IPS DF 6.9 (cell line): ENCODE data around the gene PARD3.

ENCODE experiments used
- DNase-seq: peaks from one replicate; pipeline ENCODE4 v3.0.0-alpha.2; 2013; ENCODE audit warnings: low read depth, low spot score
- H3K27ac ChIP-seq: one replicate; pipeline ENCODE4 v1.5.1; 2013; ENCODE audit warnings: low read length, control low read depth
- H3K27me3 ChIP-seq: 2 replicates; pipeline ENCODE4 v1.6.1; 2013; ENCODE audit warnings: mild to moderate bottlenecking, low read length; ENCODE audit not compliant: control insufficient read depth, insufficient read depth
- H3K36me3 ChIP-seq: 2 replicates; pipeline ENCODE4 v1.6.1; 2013; ENCODE audit warnings: low read length; ENCODE audit not compliant: control insufficient read depth, insufficient read depth
- H3K4me1 ChIP-seq: 2 replicates; pipeline ENCODE4 v1.6.1; 2013; ENCODE audit warnings: low read length; ENCODE audit not compliant: control insufficient read depth, insufficient read depth
- H3K4me3 ChIP-seq: 2 replicates; pipeline ENCODE4 v1.5.1; 2013; ENCODE audit warnings: mild to moderate bottlenecking, low read length
- H3K9me3 ChIP-seq: 2 replicates; pipeline ENCODE4 v1.6.1; 2013; ENCODE audit warnings: low read length, inconsistent platforms; ENCODE audit not compliant: control insufficient read depth, insufficient read depth
- WGBS: extraction: QIAGEN DNeasy Blood & Tissue Kit; methylation state at CpG from one replicate; pipeline ENCODE4 v1.1.7; 2013; ENCODE audit warnings: mixed read lengths, missing lambda C conversion rate; ENCODE audit not compliant: insufficient read length, insufficient coverage; 5-methylcytosine and 5-hydroxymethylcytosine counted together

The PARD3 gene

GRCh38 chr10:34408381-34408780 lies 406.7 kb downstream of the PARD3 start:
- DNase-seq = no peak
- Histone ChIP-seq H3K4me1 (no peaks in the 10 kb centered on the region; the same call in 1 of the 2 replicates), H3K27ac (no peak overlapping the region), H3K27me3 (no peaks in the 10 kb centered on the region), H3K4me3 (no peak overlapping the region), H3K36me3 (no peaks in the 10 kb centered on the region), H3K9me3 (no peaks in the 10 kb centered on the region)
- WGBS = no CpG with 5 or more reads among the region's 2 CpGs

GRCh38 chr10:34407324-34407805 lies 407.7 kb downstream of the PARD3 start:
- WGBS = no CpG with 5 or more reads among the region's 7 CpGs
- DNase-seq = no peak
- no peaks in the 10 kb centered on the region for H3K36me3 ChIP-seq
- H3K27ac ChIP-seq = no peak overlapping the region
- H3K9me3 ChIP-seq = no peaks in the 10 kb centered on the region
- no peak overlapping the region for H3K4me3 ChIP-seq
- no peaks in the 10 kb centered on the region; the same call in 1 of the 2 replicates for H3K4me1 ChIP-seq
- H3K27me3 ChIP-seq = no peaks in the 10 kb centered on the region

GRCh38 chr10:34406463-34407323 lies 408.4 kb downstream of the PARD3 start:
- Histone ChIP-seq H3K4me1 (no peaks in the 10 kb centered on the region; the same call in 1 of the 2 replicates), H3K27me3 (no peaks in the 10 kb centered on the region), H3K36me3 (no peaks in the 10 kb centered on the region), H3K9me3 (no peaks in the 10 kb centered on the region), H3K4me3 (no peak overlapping the region), H3K27ac (no peak overlapping the region)
- WGBS = no CpG with 5 or more reads among the region's 4 CpGs
- no peak for DNase-seq

- Histone ChIP-seq H3K4me3 (no peak overlapping the region), H3K4me1 (no peaks in the 10 kb centered on the region; the same call in 1 of the 2 replicates), H3K9me3 (no peaks in the 10 kb centered on the region), H3K27me3 (no peaks in the 10 kb centered on the region), H3K36me3 (no peaks in the 10 kb centered on the region), H3K27ac (no peak overlapping the region)
- DNase-seq = no peak
- no CpG with 5 or more reads among the region's 3 CpGs for WGBS
These were observed 409.3 kb downstream of the PARD3 start for GRCh38 chr10:34405611-34406462.

- Histone ChIP-seq H3K9me3 (no peaks in the 10 kb centered on the region), H3K4me3 (no peak overlapping the region), H3K27me3 (no peaks in the 10 kb centered on the region), H3K4me1 (no peaks in the 10 kb centered on the region; the same call in 1 of the 2 replicates), H3K27ac (no peak overlapping the region), H3K36me3 (no peaks in the 10 kb centered on the region)
- WGBS = no CpG with 5 or more reads among the region's 4 CpGs
- no peak for DNase-seq
These were observed 411.6 kb downstream of the PARD3 start for GRCh38 chr10:34403512-34403911.

- no peaks in the 10 kb centered on the region for H3K27me3 ChIP-seq
- H3K4me1 ChIP-seq = no peaks in the 10 kb centered on the region; the same call in 1 of the 2 replicates
- H3K4me3 ChIP-seq = no peak overlapping the region
- no peak overlapping the region for H3K27ac ChIP-seq
- no peaks in the 10 kb centered on the region for H3K9me3 ChIP-seq
- no CpG with 5 or more reads among the region's 3 CpGs for WGBS
- H3K36me3 ChIP-seq = no peaks in the 10 kb centered on the region
- no peak for DNase-seq
These were observed 415.0 kb downstream of the PARD3 start for GRCh38 chr10:34400075-34400474.

- no peak overlapping the region for H3K4me3 ChIP-seq
- no peaks in the 10 kb centered on the region for H3K27me3 ChIP-seq
- H3K27ac ChIP-seq = no peak overlapping the region
- no peaks in the 10 kb centered on the region for H3K36me3 ChIP-seq
- no peaks in the 10 kb centered on the region; the same call in 1 of the 2 replicates for H3K4me1 ChIP-seq
- H3K9me3 ChIP-seq = no peaks in the 10 kb centered on the region
- WGBS = no CpG with 5 or more reads among the region's 7 CpGs
- no peak for DNase-seq
These were observed 416.1 kb downstream of the PARD3 start for GRCh38 chr10:34399013-34399412.

GRCh38 chr10:34397324-34397723 lies 417.8 kb downstream of the PARD3 start:
- Histone ChIP-seq H3K9me3 (no peaks in the 10 kb centered on the region), H3K4me3 (no peak overlapping the region), H3K27ac (no peak overlapping the region), H3K36me3 (no peaks in the 10 kb centered on the region), H3K4me1 (no peaks in the 10 kb centered on the region), H3K27me3 (no peaks in the 10 kb centered on the region)
- DNase-seq = no peak
- WGBS = no CpG with 5 or more reads among the region's 1 CpG

- no peak for DNase-seq
- H3K27me3 ChIP-seq = no peaks in the 10 kb centered on the region
- H3K9me3 ChIP-seq = no peaks in the 10 kb centered on the region
- H3K4me3 ChIP-seq = no peak overlapping the region
- H3K27ac ChIP-seq = no peak overlapping the region
- H3K4me1 ChIP-seq = no peaks in the 10 kb centered on the region
- no peaks in the 10 kb centered on the region for H3K36me3 ChIP-seq
- 100% methylated on average over 1 of the region's 2 CpGs for WGBS
These were observed 418.4 kb downstream of the PARD3 start for GRCh38 chr10:34396663-34397062.

GRCh38 chr10:34392641-34393170 lies 422.4 kb downstream of the PARD3 start:
- no peaks in the 10 kb centered on the region for H3K27me3 ChIP-seq
- no peak overlapping the region for H3K27ac ChIP-seq
- H3K4me1 ChIP-seq = no peaks in the 10 kb centered on the region
- DNase-seq = no peak
- no peaks in the 10 kb centered on the region for H3K36me3 ChIP-seq
- H3K4me3 ChIP-seq = no peak overlapping the region
- no peaks in the 10 kb centered on the region for H3K9me3 ChIP-seq
